ENCODE data around the gene IGF1R. TPM values are rescaled to one million over a fixed set of nuclear protein-coding genes. Genes with fewer than 3 reads are reported as not detected.

IGF1R gene
- total RNA-seq, 1 donor from 2014 or later = 97.7 TPM

DNA sequence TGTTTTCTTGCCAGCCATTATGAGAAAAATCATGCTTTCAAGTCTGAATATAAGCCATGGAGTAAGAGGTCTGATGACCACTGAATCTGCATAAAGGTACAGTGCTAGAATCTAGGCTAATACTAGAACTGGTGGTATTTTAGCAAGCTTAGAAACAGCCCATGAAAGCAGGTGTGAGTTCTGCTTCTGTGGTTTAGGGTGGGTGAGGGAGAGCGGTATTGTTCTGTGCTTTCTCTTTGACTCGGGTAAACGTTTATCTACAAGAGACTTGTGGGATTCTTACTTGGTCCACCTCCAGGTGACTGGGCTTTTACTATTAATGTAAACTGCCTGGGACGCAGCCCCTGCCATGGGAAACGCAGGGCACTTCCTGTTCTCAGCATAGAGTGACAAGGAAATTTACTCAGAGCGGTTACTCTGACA lies 304.1 kb downstream of the IGF1R start:
- no peaks in the 10 kb centered on the region for H3K27me3 ChIP-seq
- no peak for DNase-seq (ENCODE audit: extremely low spot score in 2 of 2)
- intact Hi-C loops (cut with DNase I) = no loop called here
- H3K27ac ChIP-seq = peak overlapping the region; percentile 79
- TF ChIP-seq, protein P1, sequence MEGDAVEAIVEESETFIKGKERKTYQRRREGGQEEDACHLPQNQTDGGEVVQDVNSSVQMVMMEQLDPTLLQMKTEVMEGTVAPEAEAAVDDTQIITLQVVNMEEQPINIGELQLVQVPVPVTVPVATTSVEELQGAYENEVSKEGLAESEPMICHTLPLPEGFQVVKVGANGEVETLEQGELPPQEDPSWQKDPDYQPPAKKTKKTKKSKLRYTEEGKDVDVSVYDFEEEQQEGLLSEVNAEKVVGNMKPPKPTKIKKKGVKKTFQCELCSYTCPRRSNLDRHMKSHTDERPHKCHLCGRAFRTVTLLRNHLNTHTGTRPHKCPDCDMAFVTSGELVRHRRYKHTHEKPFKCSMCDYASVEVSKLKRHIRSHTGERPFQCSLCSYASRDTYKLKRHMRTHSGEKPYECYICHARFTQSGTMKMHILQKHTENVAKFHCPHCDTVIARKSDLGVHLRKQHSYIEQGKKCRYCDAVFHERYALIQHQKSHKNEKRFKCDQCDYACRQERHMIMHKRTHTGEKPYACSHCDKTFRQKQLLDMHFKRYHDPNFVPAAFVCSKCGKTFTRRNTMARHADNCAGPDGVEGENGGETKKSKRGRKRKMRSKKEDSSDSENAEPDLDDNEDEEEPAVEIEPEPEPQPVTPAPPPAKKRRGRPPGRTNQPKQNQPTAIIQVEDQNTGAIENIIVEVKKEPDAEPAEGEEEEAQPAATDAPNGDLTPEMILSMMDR (IDR thresholded peaks at IDR 0.05) = no peak
- TF ChIP-seq POLR2AphosphoS5 (IDR thresholded peaks at IDR 0.05; ENCODE audit: insufficient read depth in 1 of 2, low read depth in 1 of 2) = no peak
- no peak for TF ChIP-seq POLR2A (IDR thresholded peaks at IDR 0.05)
- H3K4me3 ChIP-seq = no peak overlapping the region
- no peaks in the 10 kb centered on the region for H3K9me3 ChIP-seq
- peaks cover 31% of the 10 kb centered on the region for H3K4me1 ChIP-seq
- H3K36me3 ChIP-seq = peaks cover 0 to 30% of the 10 kb centered on the region in 2 donors

DNA sequence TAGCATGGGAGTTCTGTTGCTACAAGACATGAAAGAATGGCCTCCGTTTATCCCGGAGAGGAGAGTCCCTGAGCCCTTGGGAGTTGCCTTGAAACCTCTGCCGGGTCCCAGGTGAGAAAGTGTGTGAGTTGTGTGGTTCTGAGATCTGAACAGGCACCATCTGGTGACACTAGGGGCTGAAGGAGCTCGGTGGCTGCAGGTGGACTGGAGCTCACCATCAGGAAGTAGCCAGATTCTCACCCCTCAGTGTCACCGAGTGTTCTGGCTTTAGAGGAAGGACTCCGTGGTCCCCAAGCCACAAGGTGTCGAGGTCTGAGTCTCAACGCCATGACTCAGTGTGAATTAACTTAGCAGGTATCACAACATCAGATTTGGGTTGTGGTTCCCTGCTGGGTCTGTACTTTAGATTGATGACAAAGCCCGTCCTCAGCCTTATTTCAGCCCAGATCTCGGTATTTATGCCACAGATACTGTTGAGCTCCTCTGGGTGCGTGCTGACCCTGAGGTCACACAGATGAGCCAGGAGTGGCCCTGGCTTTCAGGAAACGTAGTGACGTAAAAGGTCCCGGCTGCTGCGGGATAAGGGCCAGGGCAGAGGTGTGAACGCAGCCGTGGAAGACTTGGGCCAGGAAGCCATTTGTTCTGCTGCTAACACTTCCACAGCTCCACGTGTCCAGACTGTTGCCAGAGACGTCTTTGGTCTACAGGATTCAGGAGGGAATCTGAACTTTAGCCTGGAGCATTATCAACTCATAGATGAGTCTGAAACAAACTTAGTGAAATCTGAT lies 304.9 kb downstream of the IGF1R start:
- Histone ChIP-seq H3K27ac (peak overlapping the region; percentile 79), H3K36me3 (peaks cover 0 to 38% of the 10 kb centered on the region in 2 donors), H3K9me3 (no peaks in the 10 kb centered on the region), H3K4me1 (peaks cover 31% of the 10 kb centered on the region), H3K27me3 (no peaks in the 10 kb centered on the region), H3K4me3 (no peak overlapping the region)
- intact Hi-C loops (cut with DNase I) = no loop called here
- DNase-seq (ENCODE audit: extremely low spot score in 2 of 2) = no peak
- TF ChIP-seq, protein P1 (IDR thresholded peaks at IDR 0.05) = no peak
- TF ChIP-seq POLR2AphosphoS5 (IDR thresholded peaks at IDR 0.05; ENCODE audit: insufficient read depth in 1 of 2, low read depth in 1 of 2) (no peak), POLR2A (IDR thresholded peaks at IDR 0.05) (no peak)

DNA sequence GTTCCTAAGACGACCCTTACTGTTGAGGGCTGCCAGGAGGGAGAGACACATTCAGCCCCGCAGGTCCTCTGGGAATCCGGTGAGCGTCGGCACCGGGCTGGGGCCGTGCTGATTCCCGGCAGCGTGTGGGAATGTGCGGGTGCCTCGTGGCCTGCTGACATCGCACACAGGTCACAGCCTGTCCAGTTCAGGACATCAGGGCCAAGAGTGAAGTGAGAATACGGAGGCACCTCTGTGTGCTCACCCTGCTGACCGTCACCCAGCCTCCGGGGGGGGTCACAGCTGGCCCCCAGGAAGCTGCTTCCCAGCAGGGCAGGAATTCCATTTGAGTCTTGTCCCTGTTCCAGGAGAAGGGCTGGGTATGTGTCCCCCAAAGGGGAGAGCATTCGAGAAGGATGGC lies 305.6 kb downstream of the IGF1R start:
- peaks cover 0 to 38% of the 10 kb centered on the region in 2 donors for H3K36me3 ChIP-seq
- TF ChIP-seq POLR2AphosphoS5 (IDR thresholded peaks at IDR 0.05; ENCODE audit: insufficient read depth in 1 of 2, low read depth in 1 of 2) = peak in 1 of 2 donors; percentile 69
- TF ChIP-seq, protein P1 (IDR thresholded peaks at IDR 0.05) = no peak
- peak overlapping the region; percentile 79 for H3K27ac ChIP-seq
- H3K9me3 ChIP-seq = no peaks in the 10 kb centered on the region
- H3K27me3 ChIP-seq = no peaks in the 10 kb centered on the region
- H3K4me1 ChIP-seq = peaks cover 31% of the 10 kb centered on the region
- DNase-seq (ENCODE audit: extremely low spot score in 2 of 2) = no peak
- no peak overlapping the region for H3K4me3 ChIP-seq
- intact Hi-C loops (cut with DNase I) = no loop called here

GRCh38 chr15:98954411-98954810 lies 306.1 kb downstream of the IGF1R start:
- Histone ChIP-seq H3K27ac (peak overlapping the region; percentile 79), H3K4me3 (no peak overlapping the region), H3K27me3 (no peaks in the 10 kb centered on the region), H3K36me3 (peaks cover 0 to 40% of the 10 kb centered on the region in 2 donors), H3K4me1 (peaks cover 31% of the 10 kb centered on the region), H3K9me3 (no peaks in the 10 kb centered on the region)
- intact Hi-C loops (cut with DNase I) = no loop called here
- TF ChIP-seq, protein P1 (IDR thresholded peaks at IDR 0.05) = no peak
- TF ChIP-seq POLR2AphosphoS5 (IDR thresholded peaks at IDR 0.05; ENCODE audit: insufficient read depth in 1 of 2, low read depth in 1 of 2) (peak; percentile 49 to 67), POLR2A (IDR thresholded peaks at IDR 0.05) (no peak)
- DNase-seq (ENCODE audit: extremely low spot score in 2 of 2) = no peak

DNA sequence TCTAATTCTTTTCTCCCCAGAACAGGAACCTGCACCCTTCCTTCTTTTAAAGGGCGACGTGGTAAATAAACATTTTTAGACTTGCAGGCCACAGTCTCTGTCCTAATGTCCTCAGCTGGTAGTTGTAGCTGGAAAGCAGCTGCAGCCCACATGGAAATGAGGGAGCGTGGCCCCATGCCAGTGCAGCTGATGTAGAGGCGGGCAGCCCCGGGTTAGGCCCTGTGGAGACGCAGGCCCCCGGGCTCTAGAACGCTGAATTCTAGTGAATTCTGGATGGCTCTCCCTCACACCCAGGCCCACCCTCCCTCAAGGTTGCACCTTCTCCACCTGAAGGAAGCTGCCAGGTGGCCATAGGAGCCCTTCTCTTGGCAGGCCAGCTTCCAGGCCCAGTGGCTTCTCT lies 307.0 kb downstream of the IGF1R start:
- intact Hi-C loops (cut with DNase I) = no loop called here
- H3K4me1 ChIP-seq = peaks cover 31% of the 10 kb centered on the region
- peak overlapping the region; percentile 79 for H3K27ac ChIP-seq
- H3K4me3 ChIP-seq = no peak overlapping the region
- TF ChIP-seq POLR2A (IDR thresholded peaks at IDR 0.05) = no peak
- no peak for TF ChIP-seq POLR2AphosphoS5 (IDR thresholded peaks at IDR 0.05; ENCODE audit: insufficient read depth in 1 of 2, low read depth in 1 of 2)
- TF ChIP-seq, protein P1 (IDR thresholded peaks at IDR 0.05) = no peak
- no peaks in the 10 kb centered on the region for H3K27me3 ChIP-seq
- no peak for DNase-seq (ENCODE audit: extremely low spot score in 2 of 2)
- H3K36me3 ChIP-seq = peaks cover 0 to 38% of the 10 kb centered on the region in 2 donors
- H3K9me3 ChIP-seq = no peaks in the 10 kb centered on the region
